NCI-H69 (cell line): ENCODE measurements around the gene CTSZ.
A peak's percentile ranks its signal among the peaks of the same experiment; 100 is the strongest.
"Not testable (repeated sequence)": the region's sequence is repeated elsewhere in the genome, so short reads cannot be mapped to it uniquely, and the experiment has no call there.

ENCODE experiments used
- DNase-seq: peaks from one replicate; lab custom pipeline; 2025; lab: John Stamatoyannopoulos, UW

Gene CTSZ

GRCh38 chr20:58996226-58996611 lies 10.8 kb downstream of the CTSZ start:
- DNase-seq, result no peak

- no peak for DNase-seq
Observed at GRCh38 chr20:58995461-58996225, 11.4 kb downstream of the CTSZ start.

GRCh38 chr20:58994390-58995159 lies 12.5 kb downstream of the CTSZ start:
- DNase-seq, result no peak

GRCh38 chr20:58993332-58994248 lies 13.5 kb downstream of the CTSZ start:
- no peak for DNase-seq

- no peak for DNase-seq
Observed at GRCh38 chr20:58992911-58993310, 14.1 kb downstream of the CTSZ start.

GRCh38 chr20:58991715-58992114 lies 15.3 kb downstream of the CTSZ start:
- DNase-seq, result no peak

- DNase-seq, result no peak
Observed at GRCh38 chr20:58990651-58991445, 16.2 kb downstream of the CTSZ start.

GRCh38 chr20:58989196-58989595 lies 17.9 kb downstream of the CTSZ start:
- DNase-seq, result no peak

GRCh38 chr20:58988565-58988882 lies 18.5 kb downstream of the CTSZ start:
- DNase-seq, result no peak

- no peak for DNase-seq
Observed at GRCh38 chr20:58987790-58988564, 19.1 kb downstream of the CTSZ start.

GRCh38 chr20:58986968-58987517 lies 20.0 kb downstream of the CTSZ start:
- no peak for DNase-seq

GRCh38 chr20:58986286-58986967 lies 20.6 kb downstream of the CTSZ start:
- no peak for DNase-seq

- DNase-seq, result no peak
Observed at GRCh38 chr20:58985656-58986055, 21.4 kb downstream of the CTSZ start.

- no peak for DNase-seq
Observed at GRCh38 chr20:58984691-58985090, 22.4 kb downstream of the CTSZ start.

GRCh38 chr20:58983115-58983468 lies 24.0 kb downstream of the CTSZ start:
- DNase-seq, result not testable (repeated sequence)

GRCh38 chr20:58982406-58983114 lies 24.5 kb downstream of the CTSZ start:
- no peak for DNase-seq

- peak; percentile 26 for DNase-seq
Observed at GRCh38 chr20:58981628-58982364, 25.3 kb downstream of the CTSZ start.

GRCh38 chr20:58980711-58981627 lies 26.1 kb downstream of the CTSZ start, which contains the start of gene NELFCD:
TSS of gene NELFCD (plus strand) at chr20:58981256. CDS start at chr20:58981310, 54 bp downstream.
- DNase-seq, result peak; percentile 90
